Measurements from ENCODE around the gene PCLO.

PCLO gene, protein sequence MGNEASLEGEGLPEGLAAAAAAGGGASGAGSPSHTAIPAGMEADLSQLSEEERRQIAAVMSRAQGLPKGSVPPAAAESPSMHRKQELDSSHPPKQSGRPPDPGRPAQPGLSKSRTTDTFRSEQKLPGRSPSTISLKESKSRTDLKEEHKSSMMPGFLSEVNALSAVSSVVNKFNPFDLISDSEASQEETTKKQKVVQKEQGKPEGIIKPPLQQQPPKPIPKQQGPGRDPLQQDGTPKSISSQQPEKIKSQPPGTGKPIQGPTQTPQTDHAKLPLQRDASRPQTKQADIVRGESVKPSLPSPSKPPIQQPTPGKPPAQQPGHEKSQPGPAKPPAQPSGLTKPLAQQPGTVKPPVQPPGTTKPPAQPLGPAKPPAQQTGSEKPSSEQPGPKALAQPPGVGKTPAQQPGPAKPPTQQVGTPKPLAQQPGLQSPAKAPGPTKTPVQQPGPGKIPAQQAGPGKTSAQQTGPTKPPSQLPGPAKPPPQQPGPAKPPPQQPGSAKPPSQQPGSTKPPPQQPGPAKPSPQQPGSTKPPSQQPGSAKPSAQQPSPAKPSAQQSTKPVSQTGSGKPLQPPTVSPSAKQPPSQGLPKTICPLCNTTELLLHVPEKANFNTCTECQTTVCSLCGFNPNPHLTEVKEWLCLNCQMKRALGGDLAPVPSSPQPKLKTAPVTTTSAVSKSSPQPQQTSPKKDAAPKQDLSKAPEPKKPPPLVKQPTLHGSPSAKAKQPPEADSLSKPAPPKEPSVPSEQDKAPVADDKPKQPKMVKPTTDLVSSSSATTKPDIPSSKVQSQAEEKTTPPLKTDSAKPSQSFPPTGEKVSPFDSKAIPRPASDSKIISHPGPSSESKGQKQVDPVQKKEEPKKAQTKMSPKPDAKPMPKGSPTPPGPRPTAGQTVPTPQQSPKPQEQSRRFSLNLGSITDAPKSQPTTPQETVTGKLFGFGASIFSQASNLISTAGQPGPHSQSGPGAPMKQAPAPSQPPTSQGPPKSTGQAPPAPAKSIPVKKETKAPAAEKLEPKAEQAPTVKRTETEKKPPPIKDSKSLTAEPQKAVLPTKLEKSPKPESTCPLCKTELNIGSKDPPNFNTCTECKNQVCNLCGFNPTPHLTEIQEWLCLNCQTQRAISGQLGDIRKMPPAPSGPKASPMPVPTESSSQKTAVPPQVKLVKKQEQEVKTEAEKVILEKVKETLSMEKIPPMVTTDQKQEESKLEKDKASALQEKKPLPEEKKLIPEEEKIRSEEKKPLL (N-terminal part only)

DNA sequence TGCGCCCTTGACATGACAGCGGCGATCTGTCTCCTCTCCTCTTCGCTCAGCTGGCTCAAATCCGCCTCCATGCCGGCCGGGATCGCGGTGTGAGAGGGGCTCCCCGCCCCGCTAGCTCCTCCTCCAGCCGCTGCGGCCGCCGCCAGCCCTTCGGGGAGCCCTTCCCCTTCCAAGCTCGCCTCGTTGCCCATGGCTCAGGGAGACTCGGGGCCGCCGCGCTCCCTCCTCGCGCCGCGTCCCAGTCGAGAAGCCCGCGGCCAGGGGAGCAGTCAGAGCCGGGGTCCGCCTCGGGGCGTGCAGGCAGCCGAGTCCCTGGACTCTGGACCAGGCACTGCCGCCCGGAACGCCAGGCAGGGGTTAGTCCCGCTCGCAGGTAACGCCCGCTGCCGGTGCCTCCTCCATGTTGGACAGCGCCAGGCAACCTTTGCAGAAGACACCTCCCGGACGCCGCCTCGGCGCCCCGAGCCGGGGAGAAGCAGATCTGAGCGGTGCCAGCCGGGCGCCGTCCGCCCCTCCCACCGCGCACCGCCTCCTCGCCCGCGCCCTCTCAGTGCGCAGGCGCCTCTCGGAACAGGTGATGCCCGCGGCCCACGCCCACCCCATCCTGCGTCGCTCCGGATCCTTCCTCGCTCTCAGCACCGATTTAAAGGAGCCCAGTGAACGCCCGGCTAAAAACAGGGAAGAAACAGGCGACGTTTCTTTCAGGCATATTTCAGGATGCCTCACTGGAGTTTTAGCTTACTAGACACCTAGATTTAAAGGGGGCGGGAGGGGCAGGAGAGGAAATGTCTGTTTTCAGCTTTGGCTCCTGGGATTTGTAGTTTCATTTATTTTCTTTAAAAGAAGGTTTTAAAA, at the start of gene PCLO:
Gene PCLO, minus strand, starts transcription at position 483 of the 855 bp plus-strand sequence. Its CDS starts 292 bp downstream, at position 191.
- Mint-ChIP-seq H3K36me3 (no peaks in the 10 kb centered on the region), H3K4me3 (peak within 1 kb of the TSS; percentile 29), H3K9me3 (no peaks in the 10 kb centered on the region), H3K27ac (no peak within 1 kb of the TSS), H3K4me1 (no peaks in the 10 kb centered on the region)
- ATAC-seq (peak; percentile 78), DNase-seq (ENCODE audit: low spot score in 2 of 2) (no peak)

DNA sequence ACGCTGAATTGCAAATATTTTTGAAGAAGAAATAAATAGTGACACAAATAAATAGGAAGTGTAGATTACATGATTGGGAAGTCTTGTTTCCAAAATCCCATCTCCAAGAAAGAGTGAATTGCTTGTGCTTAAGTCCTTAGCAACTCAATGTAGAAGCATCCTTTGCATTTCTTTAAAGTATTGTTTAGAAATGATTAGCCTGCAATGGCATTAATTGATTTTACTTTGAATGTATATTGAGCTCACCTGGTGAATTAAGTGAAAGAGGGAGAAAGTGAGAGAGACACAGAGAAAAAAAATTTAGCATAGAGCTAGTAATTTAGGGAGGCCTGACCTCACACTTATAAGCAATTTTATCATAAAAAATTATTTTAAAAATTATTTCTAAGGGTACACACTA, 49.0 kb upstream of the PCLO start:
- Mint-ChIP-seq H3K9me3 (peaks cover 10% of the 10 kb centered on the region), H3K4me3 (no peak overlapping the region), H3K27ac (no peak overlapping the region), H3K4me1 (no peaks in the 10 kb centered on the region), H3K36me3 (no peaks in the 10 kb centered on the region)
- ATAC-seq (no peak), DNase-seq (ENCODE audit: low spot score in 2 of 2) (no peak)

GRCh38 chr7:83210479-83210878, 47.8 kb upstream of the PCLO start:
- Mint-ChIP-seq H3K9me3 (peaks cover 11% of the 10 kb centered on the region), H3K36me3 (no peaks in the 10 kb centered on the region), H3K4me3 (no peak overlapping the region), H3K4me1 (no peaks in the 10 kb centered on the region), H3K27ac (no peak overlapping the region)
- DNase-seq (ENCODE audit: low spot score in 2 of 2) = no peak
- ATAC-seq = no peak

- Mint-ChIP-seq H3K36me3 (no peaks in the 10 kb centered on the region), H3K4me1 (no peaks in the 10 kb centered on the region), H3K27ac (no peak overlapping the region), H3K4me3 (no peak overlapping the region), H3K9me3 (peaks cover 24% of the 10 kb centered on the region)
- no peak for ATAC-seq
- DNase-seq (ENCODE audit: low spot score in 2 of 2) = no peak
These were observed 42.0 kb upstream of the PCLO start for GRCh38 chr7:83204715-83205114.

DNA sequence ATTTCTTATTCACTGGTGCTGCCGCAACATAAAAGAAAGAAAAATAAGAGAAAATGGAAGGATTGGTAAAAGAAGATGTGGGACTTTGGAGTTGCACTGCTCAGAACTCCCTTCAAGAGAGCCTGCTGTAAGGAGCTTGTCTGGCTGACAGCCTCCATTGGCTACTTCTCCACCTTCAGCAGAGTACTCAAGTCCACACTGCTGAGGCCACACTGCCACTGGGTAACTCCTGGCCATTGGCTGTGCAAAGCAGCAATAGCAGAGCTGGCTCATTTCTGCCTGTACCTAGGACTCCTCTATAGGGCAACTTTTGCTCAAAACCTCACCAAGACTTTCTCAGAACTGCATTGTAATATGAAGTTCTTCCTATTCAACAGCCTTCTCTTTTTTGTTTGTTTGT, 38.7 kb upstream of the PCLO start:
- Mint-ChIP-seq H3K36me3 (no peaks in the 10 kb centered on the region), H3K27ac (no peak overlapping the region), H3K4me1 (no peaks in the 10 kb centered on the region), H3K9me3 (peaks cover 25% of the 10 kb centered on the region), H3K4me3 (no peak overlapping the region)
- no peak for ATAC-seq
- no peak for DNase-seq (ENCODE audit: low spot score in 2 of 2)

DNA sequence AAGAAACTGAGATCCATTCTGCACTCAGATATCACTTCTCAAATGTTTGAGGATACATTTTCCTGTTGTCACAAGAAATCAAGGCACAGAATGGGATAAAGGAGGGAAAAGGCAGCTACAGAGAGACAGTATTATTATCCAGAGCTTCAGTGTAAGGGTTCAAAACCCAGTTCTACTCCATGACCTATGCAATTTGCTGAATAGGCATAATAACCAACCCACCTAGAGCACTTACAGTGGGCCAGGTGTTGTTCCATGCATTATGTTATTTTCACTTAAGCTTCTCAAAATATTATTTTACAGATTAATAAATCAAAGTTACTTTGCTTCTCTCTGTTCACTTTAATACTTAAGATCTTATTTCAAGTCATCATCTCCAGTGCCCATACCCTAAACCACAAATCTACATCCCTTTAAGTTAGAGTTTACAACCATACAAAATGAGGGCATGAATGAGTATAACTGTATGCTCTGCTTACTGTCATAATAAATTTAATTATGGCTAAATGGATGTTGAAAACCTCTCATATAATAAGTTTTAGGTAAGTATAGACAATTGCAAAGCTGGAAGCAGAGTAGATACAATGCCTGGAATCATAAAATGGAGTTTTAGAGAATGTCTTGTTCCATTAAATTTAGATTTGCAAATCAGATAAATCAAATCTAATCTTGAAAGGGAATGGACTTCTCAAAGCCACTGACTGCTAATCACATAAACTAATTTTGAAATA, 28.1 kb upstream of the PCLO start:
- DNase-seq (ENCODE audit: low spot score in 2 of 2) = no peak
- Mint-ChIP-seq H3K9me3 (no peaks in the 10 kb centered on the region), H3K4me3 (no peak overlapping the region), H3K27ac (no peak overlapping the region), H3K4me1 (no peaks in the 10 kb centered on the region), H3K36me3 (no peaks in the 10 kb centered on the region)
- no peak for ATAC-seq

- DNase-seq (ENCODE audit: low spot score in 2 of 2) (no peak), ATAC-seq (no peak)
- H3K4me1 Mint-ChIP-seq = no peaks in the 10 kb centered on the region
- H3K27ac Mint-ChIP-seq = no peak overlapping the region
- no peaks in the 10 kb centered on the region for H3K36me3 Mint-ChIP-seq
- H3K4me3 Mint-ChIP-seq = no peak overlapping the region
- H3K9me3 Mint-ChIP-seq = peaks cover 33% of the 10 kb centered on the region
These were observed 16.1 kb upstream of the PCLO start for GRCh38 chr7:83178796-83179195.

DNA sequence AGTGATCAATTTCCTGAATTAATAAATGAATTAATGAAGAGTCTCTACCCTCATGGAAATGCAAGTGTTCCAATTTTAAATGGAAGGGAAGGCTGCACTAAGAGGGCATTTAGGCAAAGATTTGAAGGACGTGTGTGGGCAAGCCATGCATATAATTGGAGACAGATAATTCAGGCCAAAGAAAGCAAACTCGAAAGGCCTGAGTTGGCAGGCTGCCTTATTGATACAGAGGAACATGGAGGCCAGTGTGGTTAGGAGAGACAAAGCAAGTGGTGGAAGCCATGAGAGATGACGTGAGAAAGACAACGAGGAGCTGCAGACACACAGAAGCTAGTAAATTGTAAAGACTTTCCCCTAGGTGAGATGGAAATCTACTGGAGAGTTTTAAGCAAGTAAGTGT, 15.4 kb upstream of the PCLO start:
- H3K4me3 Mint-ChIP-seq = no peak overlapping the region
- ATAC-seq = no peak
- H3K9me3 Mint-ChIP-seq = peaks cover 33% of the 10 kb centered on the region
- no peak overlapping the region for H3K27ac Mint-ChIP-seq
- no peaks in the 10 kb centered on the region for H3K36me3 Mint-ChIP-seq
- no peaks in the 10 kb centered on the region for H3K4me1 Mint-ChIP-seq
- DNase-seq (ENCODE audit: low spot score in 2 of 2) = no peak

GRCh38 chr7:83173664-83174063, 11.0 kb upstream of the PCLO start:
- no peak overlapping the region for H3K4me3 Mint-ChIP-seq
- ATAC-seq (no peak), DNase-seq (ENCODE audit: low spot score in 2 of 2) (no peak)
- H3K4me1 Mint-ChIP-seq = no peaks in the 10 kb centered on the region
- peaks cover 31% of the 10 kb centered on the region for H3K9me3 Mint-ChIP-seq
- H3K27ac Mint-ChIP-seq = no peak overlapping the region
- no peaks in the 10 kb centered on the region for H3K36me3 Mint-ChIP-seq

DNA sequence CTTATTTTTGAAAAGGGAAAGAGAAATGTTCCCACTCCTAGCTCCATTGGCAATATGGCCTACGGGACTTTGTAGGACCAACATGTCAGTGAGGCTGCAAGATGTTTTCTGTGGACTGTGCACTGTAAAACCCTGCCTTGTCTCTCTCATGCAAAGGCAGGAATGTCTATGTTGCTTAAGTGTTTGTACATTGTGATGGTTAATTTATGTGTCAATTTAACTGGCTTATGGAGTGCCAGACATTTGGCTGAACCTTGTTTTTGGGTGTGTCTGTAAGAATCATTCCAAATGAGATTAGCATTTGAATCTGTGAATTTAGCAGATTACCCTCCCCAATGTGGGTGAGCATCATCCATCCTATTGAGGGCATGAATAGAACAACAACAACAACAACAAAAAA, 4.1 kb upstream of the PCLO start:
- H3K9me3 Mint-ChIP-seq = peaks cover 5% of the 10 kb centered on the region
- DNase-seq (ENCODE audit: low spot score in 2 of 2) = no peak

GRCh38 chr7:83161899-83162401, 734 bp downstream of the PCLO start:
- H3K9me3 Mint-ChIP-seq = no peaks in the 10 kb centered on the region
- peak overlapping the region; percentile 29 for H3K4me3 Mint-ChIP-seq
- no peaks in the 10 kb centered on the region for H3K4me1 Mint-ChIP-seq
- no peaks in the 10 kb centered on the region for H3K36me3 Mint-ChIP-seq
- H3K27ac Mint-ChIP-seq = no peak overlapping the region
- ATAC-seq (peak; percentile 28), DNase-seq (ENCODE audit: low spot score in 2 of 2) (no peak)

More for the DNA sequence above, 4.1 kb upstream of the PCLO start:
- Mint-ChIP-seq H3K36me3 (no peaks in the 10 kb centered on the region), H3K4me1 (no peaks in the 10 kb centered on the region), H3K27ac (no peak overlapping the region), H3K4me3 (no peak overlapping the region)
- ATAC-seq = no peak

GRCh38 chr7:83161186-83161585, 1.5 kb downstream of the PCLO start:
- Mint-ChIP-seq H3K4me3 (no peak overlapping the region), H3K4me1 (no peaks in the 10 kb centered on the region), H3K27ac (no peak overlapping the region), H3K9me3 (no peaks in the 10 kb centered on the region), H3K36me3 (no peaks in the 10 kb centered on the region)
- ATAC-seq (no peak), DNase-seq (ENCODE audit: low spot score in 2 of 2) (no peak)

- Mint-ChIP-seq H3K36me3 (no peaks in the 10 kb centered on the region), H3K9me3 (peaks cover 5% of the 10 kb centered on the region), H3K4me1 (no peaks in the 10 kb centered on the region), H3K4me3 (no peak overlapping the region), H3K27ac (no peak overlapping the region)
- DNase-seq (ENCODE audit: low spot score in 2 of 2) (no peak), ATAC-seq (no peak)
These were observed 3.0 kb downstream of the PCLO start for GRCh38 chr7:83159731-83160130.

DNA sequence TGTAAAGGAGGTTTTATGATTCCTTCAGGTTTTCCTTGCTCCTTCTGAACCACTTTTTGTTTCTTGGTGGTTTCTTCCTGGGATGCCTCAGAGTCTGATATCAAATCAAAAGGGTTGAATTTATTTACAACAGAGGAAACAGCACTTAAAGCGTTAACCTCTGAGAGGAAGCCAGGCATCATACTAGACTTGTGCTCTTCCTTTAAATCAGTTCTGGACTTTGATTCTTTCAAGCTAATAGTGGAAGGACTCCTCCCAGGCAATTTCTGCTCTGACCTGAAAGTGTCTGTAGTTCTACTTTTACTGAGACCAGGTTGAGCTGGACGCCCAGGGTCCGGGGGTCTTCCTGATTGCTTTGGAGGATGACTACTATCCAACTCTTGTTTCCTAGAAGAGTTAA, 6.7 kb downstream of the PCLO start:
- Mint-ChIP-seq H3K9me3 (peaks cover 17% of the 10 kb centered on the region), H3K36me3 (no peaks in the 10 kb centered on the region), H3K4me3 (no peak overlapping the region), H3K4me1 (no peaks in the 10 kb centered on the region), H3K27ac (no peak overlapping the region)
- ATAC-seq (no peak), DNase-seq (ENCODE audit: low spot score in 2 of 2) (no peak)

Data from stimulated activated effector memory CD8-positive, alpha-beta T cell treated with anti-CD3 and anti-CD28 coated beads, Interleukin-12 subunit alpha, Interleukin-12 subunit beta, amount 100 ng/mL, for 72 hours (primary cell).